Stomach (tissue), 9 donors: Measurements from ENCODE around the gene CHCHD3. TPM values are rescaled to one million over a fixed set of nuclear protein-coding genes. Genes with fewer than 3 reads are reported as not detected.

Source experiments
- DNase-seq, 2 donors: peaks; one replicate each; pipeline versions ENCODE4 v3.0.0 to v3.0.0-alpha.2; 2013 to 2019
- H3K27ac ChIP-seq, 5 donors: fragments of 200-600 bp in 4 of 5; sonication (generic) in 4 of 5; one replicate each; pipeline ENCODE4 v1.5.1; 2013 to 2019; ENCODE audit warnings: mild to moderate bottlenecking in 1 of 5, moderate library complexity in 1 of 5
- H3K27me3 ChIP-seq, 3 donors: fragments of 200-600 bp; sonication (generic); one replicate each; pipeline ENCODE4 v1.5.1; 2017 to 2019; ENCODE audit warnings: mixed run types in 1 of 3
- H3K36me3 ChIP-seq, 4 donors: fragments of 200-600 bp; sonication (generic); 1 replicate in 3 of 4; 2 replicates in 1 of 4; pipeline ENCODE4 v1.5.1; 2016 to 2019
- H3K4me1 ChIP-seq, 4 donors: fragments of 200-600 bp; sonication (generic); one replicate each; pipeline ENCODE4 v1.5.1; 2016 to 2019
- H3K4me3 ChIP-seq, 4 donors: fragments of 200-600 bp; sonication (generic) in 3 of 4; one replicate each; pipeline ENCODE4 v1.5.1; 2016 to 2019; ENCODE audit warnings: mild to moderate bottlenecking in 1 of 4
- H3K9me3 ChIP-seq, 4 donors: fragments of 200-600 bp; sonication (generic); one replicate each; pipeline ENCODE4 v1.5.1; 2016 to 2019
- CTCF ChIP-seq, 7 experiments: fragments of 450-650 bp in 4 of 7; fragments of 200-600 bp in 3 of 7; sonication (generic) in 3 of 7; IDR thresholded peaks; one replicate each; pipeline ENCODE4 v1.5.1; 2016 to 2019; ENCODE audit warnings: antibody characterized with exemption in 7 of 7, control low read depth in 2 of 7, mild to moderate bottlenecking in 1 of 7
- EP300 ChIP-seq: sonication (generic); formaldehyde crosslinking; IDR thresholded peaks from one replicate; pipeline ENCODE4 v1.6.1; 2017; ENCODE audit warnings: antibody characterized with exemption
- POLR2A ChIP-seq, 4 donors: fragments of 450-650 bp; IDR thresholded peaks; one replicate each; pipeline ENCODE4 v1.6.1; 2016; ENCODE audit warnings: antibody characterized with exemption in 4 of 4, control low read depth in 2 of 4, mild to moderate bottlenecking in 1 of 4, moderate library complexity in 1 of 4
- POLR2AphosphoS5 ChIP-seq, 3 donors: sonication (generic); formaldehyde crosslinking; IDR thresholded peaks; one replicate each; pipeline ENCODE4 v1.6.1; 2016; ENCODE audit warnings: antibody characterized with exemption in 3 of 3
- WGBS, 5 donors: extraction: QIAGEN DNeasy Blood & Tissue Kit in 3 of 5; methylation state at CpG; one replicate each; pipeline versions ENCODE4 v1.1.5 to v1.1.7; 2013 to 2018; 5-methylcytosine and 5-hydroxymethylcytosine counted together
- intact Hi-C: fragments of 100-400 bp; cut with DNase I; formaldehyde crosslinking; loops from one replicate; pipeline ENCODE4 v1.15.1; 2023; ENCODE audit warnings: low total_unique reads
- polyA plus RNA-seq, 3 donors: library from polyadenylated mRNA; stranded (reverse); fragments of 200-250 nt; gene quantifications; one replicate each; pipeline ENCODE4 v1.2.3, GENCODE V29; 2013
- total RNA-seq, 5 donors: library from RNA; depleted of rRNA; stranded (reverse); fragments of >200 nt; gene quantifications; one replicate each; pipeline versions ENCODE4 v1.1.0 to v1.2.3, GENCODE V29; 2014 to 2016
- donor health status: healthy with polysubstance abuse.
- donor health status: Bipolar disorder and iron deficiency.
- donor health status: healthy.

Gene CHCHD3
- total and polyA plus RNA-seq, 8 donors, result 5.8 to 90.9 (median 39.9) TPM

GRCh38 chr7:132941905-132942304 lies 140.0 kb downstream of the CHCHD3 start:
- intact Hi-C loops, result no loop called here

GRCh38 chr7:132941428-132941827 lies 140.5 kb downstream of the CHCHD3 start:
- no peaks in the 10 kb centered on the region for H3K4me1 ChIP-seq
- H3K36me3 ChIP-seq, result no peaks in the 10 kb centered on the region
- no peak for DNase-seq
- H3K4me3 ChIP-seq, result no peak overlapping the region
- H3K27ac ChIP-seq, result no peak overlapping the region
- 88 to 95% (median 89%) methylated on average over 4 of the region's 4 CpGs for WGBS, 5 donors
- no peaks in the 10 kb centered on the region for H3K27me3 ChIP-seq
- H3K9me3 ChIP-seq, result no peaks in the 10 kb centered on the region
- TF ChIP-seq POLR2AphosphoS5 (IDR thresholded peaks at IDR 0.05), result no peak
- TF ChIP-seq EP300, result no peak
- TF ChIP-seq CTCF (IDR thresholded peaks at IDR 0.05), result no peak
- TF ChIP-seq POLR2A (IDR thresholded peaks at IDR 0.05), result no peak
- intact Hi-C loops, result no loop called here

More at GRCh38 chr7:132941905-132942304, 140.0 kb downstream of the CHCHD3 start:
- TF ChIP-seq CTCF (IDR thresholded peaks at IDR 0.05), result no peak
- no peak for TF ChIP-seq POLR2A (IDR thresholded peaks at IDR 0.05)
- no peak for TF ChIP-seq EP300
- WGBS, 5 donors, result 90 to 96% (median 95%) methylated on average over 4 of the region's 4 CpGs
- no peaks in the 10 kb centered on the region for H3K36me3 ChIP-seq
- no peaks in the 10 kb centered on the region for H3K4me1 ChIP-seq
- no peak overlapping the region for H3K27ac ChIP-seq
- DNase-seq, result no peak
- no peaks in the 10 kb centered on the region for H3K27me3 ChIP-seq
- H3K4me3 ChIP-seq, result no peak overlapping the region
- no peaks in the 10 kb centered on the region for H3K9me3 ChIP-seq

- intact Hi-C loops, result no loop called here
- no peaks in the 10 kb centered on the region for H3K27me3 ChIP-seq
- TF ChIP-seq CTCF (IDR thresholded peaks at IDR 0.05) (no peak), POLR2A (IDR thresholded peaks at IDR 0.05) (no peak), EP300 (no peak), POLR2AphosphoS5 (IDR thresholded peaks at IDR 0.05) (no peak)
- no peak for DNase-seq
- no peaks in the 10 kb centered on the region for H3K4me1 ChIP-seq
- H3K9me3 ChIP-seq, result peaks cover 0 to 11% (median 4%) of the 10 kb centered on the region in 4 donors
- H3K36me3 ChIP-seq, result no peaks in the 10 kb centered on the region
- no peak overlapping the region for H3K4me3 ChIP-seq
- H3K27ac ChIP-seq, result no peak overlapping the region
Observed at GRCh38 chr7:132940084-132940483, 141.8 kb downstream of the CHCHD3 start.

GRCh38 chr7:132939495-132939894 lies 142.4 kb downstream of the CHCHD3 start:
- TF ChIP-seq CTCF (IDR thresholded peaks at IDR 0.05) (no peak), EP300 (no peak)
- 75 to 86% (median 78%) methylated on average over 4 of the region's 4 CpGs for WGBS, 5 donors
- DNase-seq, result no peak
- H3K4me1 ChIP-seq, result no peaks in the 10 kb centered on the region
- intact Hi-C loops, result no loop called here
- peaks cover 0 to 11% (median 4%) of the 10 kb centered on the region in 4 donors for H3K9me3 ChIP-seq
- no peak overlapping the region for H3K27ac ChIP-seq
- no peaks in the 10 kb centered on the region for H3K27me3 ChIP-seq
- H3K36me3 ChIP-seq, result no peaks in the 10 kb centered on the region
- H3K4me3 ChIP-seq, result no peak overlapping the region
